ENCODE measurements around the gene MAN2A2.
A peak's percentile ranks its signal among the peaks of the same experiment; 100 is the strongest.

The MAN2A2 gene

DNA sequence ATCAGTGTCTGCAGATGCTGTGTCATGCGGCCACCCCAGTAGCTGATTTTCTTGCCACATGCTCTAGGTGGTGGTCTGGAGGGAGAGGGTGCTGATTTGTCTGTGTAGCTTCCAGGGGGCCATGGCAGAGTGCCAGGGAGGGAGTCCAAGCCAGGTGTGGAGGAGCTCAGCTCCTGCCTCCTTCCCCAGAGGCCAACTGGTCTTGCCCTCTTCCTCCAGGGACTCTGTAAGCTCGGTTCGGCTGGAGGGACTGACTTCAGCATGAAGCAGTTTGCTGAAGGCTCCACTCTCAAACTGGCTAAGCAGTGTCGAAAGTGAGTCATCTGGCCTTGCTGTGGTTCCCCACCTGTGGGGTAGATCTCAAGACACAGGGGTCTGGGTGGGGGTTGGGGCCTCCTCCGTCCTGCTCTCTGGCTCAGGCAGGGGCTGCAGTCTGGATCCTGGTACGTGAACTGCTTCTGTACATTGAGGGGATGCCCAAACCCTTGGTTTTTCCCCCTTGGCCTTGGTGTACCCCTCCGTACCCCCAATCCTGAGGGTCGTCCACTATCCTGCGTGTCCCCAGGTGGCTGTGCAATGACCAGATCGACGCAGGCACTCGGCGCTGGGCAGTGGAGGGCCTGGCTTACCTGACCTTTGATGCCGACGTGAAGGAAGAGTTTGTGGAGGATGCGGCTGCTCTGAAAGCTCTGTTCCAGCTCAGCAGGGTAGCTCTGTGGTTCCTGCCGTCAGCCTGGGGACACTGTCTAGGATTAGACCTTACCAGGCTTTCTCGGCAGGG, 44.7 kb downstream of the MAN2A2 start:
- no peak for DNase-seq

DNA sequence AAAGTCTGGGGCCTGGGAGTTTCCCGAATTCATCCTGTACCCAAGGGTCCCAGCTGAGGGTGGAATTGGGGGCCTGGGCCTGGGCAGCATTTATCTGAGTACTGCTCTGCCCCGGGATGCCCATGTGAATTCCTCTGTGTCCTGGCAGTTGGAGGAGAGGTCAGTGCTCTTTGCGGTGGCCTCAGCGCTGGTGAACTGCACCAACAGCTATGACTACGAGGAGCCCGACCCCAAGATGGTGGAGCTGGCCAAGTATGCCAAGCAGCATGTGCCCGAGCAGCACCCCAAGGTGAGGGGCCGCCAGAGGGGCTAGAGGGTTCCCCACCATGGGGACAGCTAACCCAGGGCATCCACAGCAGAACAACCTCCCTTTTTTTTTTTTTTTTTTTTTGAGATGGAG, 45.4 kb downstream of the MAN2A2 start:
- DNase-seq, result no peak

DNA sequence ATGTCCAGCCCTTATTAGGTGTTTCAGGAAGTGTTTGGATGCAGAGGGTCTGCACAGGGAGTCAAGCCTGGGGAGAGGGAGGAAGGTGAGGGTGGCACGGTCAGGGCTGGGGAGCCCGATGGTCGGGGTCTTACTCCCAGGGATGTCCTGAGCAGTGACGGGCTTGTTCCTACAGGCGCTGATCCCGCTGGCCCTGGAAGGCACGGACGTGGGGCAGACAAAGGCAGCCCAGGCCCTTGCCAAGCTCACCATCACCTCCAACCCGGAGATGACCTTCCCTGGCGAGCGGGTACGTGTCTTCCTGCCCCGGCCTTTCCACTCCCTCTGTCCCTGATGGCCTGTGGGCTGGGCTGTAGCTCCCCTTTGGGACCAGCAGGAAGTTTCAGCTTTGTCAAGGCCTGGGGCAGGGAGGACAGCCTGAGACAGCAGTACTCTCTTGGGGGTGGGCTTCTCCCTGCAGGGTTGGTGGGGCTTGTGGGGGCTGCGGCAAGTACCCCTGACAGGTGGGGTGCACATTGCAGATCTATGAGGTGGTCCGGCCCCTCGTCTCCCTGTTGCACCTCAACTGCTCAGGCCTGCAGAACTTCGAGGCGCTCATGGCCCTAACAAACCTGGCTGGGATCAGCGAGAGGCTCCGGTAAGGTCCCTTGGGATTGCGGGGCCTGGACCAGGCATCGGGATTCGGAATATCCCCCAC, 47.0 kb downstream of the MAN2A2 start:
- no peak for DNase-seq

DNA sequence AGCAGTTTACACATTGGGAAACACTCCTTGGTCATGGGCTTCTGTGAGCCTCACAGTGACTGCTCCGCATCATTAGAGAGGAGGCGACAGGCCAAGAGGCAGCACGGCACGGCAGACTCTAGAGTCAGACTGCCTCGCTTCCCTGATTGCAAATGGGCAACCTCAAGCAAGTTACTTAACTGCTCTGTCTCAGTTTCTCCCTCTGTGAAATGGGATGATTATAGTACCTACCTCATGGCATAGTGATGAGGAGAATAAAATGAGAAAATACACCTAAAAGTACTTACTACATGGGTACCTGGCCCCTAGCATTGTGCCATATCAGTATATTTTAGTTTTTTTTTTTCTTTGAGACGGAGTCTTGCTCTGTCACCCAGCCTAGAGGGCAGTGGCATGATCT, 47.6 kb downstream of the MAN2A2 start:
- DNase-seq, result no peak

DNA sequence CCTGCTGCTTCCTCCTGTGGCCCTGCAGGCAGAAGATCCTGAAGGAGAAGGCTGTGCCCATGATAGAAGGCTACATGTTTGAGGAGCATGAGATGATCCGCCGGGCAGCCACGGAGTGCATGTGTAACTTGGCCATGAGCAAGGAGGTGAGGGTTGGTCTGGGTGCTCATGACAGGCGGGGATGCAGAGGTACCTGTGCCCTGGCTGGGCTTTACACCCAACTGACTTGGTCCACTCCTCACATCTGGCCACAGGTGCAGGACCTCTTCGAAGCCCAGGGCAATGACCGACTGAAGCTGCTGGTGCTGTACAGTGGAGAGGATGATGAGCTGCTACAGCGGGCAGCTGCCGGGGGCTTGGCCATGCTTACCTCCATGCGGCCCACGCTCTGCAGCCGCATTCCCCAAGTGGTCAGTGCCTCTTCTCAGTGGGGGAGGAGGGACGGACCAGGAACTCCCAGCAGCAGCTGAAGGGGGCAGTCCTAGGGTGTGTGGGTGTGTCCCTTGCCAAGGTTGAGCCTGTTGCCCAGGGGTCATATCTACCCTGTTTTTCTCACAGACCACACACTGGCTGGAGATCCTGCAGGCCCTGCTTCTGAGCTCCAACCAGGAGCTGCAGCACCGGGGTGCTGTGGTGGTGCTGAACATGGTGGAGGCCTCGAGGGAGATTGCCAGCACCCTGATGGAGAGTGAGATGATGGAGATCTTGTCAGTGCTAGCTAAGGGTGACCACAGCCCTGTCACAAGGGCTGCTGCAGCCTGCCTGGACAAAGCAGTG, 50.0 kb downstream of the MAN2A2 start:
- no peak for DNase-seq

DNA sequence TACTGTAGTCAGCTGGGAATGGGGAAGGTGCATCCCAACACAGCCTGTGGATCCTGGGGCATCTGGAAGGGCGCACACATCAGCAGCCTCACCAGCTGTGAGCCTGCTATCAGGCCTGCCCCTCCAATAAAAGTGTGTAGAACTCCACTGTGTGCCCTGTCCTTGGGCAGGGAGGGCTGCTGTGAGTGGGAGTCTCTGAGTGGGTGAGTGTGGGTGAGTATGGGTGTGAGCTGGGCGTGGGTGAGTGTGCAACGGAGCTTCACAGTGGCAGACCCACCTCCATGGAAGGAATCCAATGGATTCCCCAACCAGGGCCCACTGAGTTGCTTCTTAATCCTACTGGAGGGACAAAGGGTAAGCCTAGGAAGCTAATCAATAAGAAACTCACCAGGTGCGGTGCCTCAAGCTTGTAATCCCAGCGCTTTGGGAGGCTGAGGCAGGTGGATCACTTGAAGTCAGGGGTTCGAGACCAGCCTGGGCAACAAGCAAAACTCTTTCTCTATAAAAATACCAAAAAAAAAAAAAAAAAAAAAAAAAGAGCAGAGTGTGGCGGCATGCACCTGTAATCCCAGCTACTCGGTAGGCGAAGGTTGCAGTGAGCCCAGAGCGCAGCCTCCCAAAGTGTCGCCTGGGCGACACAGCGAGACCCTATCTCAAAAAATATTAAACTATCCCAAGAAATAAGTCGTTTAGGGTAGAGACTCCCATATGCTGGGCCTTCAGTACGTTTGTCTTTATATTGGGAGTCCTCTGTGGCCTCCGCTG, 51.0 kb downstream of the MAN2A2 start:
- no peak for DNase-seq

DNA sequence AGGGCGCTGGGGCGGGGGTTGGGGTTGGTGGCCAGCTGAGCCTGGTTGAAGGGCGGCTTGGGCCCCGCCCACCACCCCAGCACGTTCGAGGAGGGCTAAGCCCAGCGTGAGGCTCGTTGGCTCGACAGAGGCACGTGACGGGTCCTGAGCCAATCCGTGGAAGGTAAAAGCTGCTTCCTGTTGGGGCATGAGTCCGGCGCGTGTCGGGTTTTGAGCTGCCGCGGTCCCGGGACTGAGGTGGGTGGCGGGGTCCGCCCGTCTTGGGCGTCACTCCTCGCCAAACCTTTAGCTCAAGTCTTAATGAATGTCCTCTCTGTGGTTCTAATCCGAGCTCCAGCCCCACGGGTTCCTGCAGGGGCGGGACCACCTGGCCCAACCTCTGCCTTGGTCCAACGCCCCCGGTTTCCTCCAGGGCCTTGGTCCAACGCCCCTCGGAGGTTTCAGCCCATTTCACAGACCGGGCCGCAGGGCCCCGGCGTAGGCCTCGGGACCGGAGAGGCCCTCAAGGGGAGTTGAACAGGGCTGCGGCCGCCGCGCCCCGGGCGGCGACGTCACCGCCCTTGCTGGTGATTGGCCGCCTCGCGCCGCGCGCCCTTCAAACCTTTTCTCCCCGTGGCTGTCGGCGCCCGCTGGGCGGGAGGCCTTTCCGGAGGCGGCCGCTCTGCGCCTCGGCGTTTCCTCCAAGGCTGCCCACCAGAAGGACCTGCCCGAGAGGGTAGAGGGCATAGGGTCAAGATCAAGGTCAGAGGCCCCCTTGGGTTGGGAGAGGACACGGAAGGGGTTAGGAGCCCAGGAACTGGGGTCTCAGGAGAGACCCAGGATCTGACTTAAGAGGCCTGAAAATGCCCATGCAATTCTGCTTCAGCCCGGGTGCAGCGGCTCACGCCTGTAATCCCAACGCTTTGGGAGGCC, 51.9 kb downstream of the MAN2A2 start, which contains the start of gene RCCD1:
TSS of gene RCCD1 (plus strand) at position 173 of the 912 bp plus-strand sequence. CDS start 1,851 bp downstream, outside the sequence.
- peak; percentile 92 to 94 for DNase-seq

DNA sequence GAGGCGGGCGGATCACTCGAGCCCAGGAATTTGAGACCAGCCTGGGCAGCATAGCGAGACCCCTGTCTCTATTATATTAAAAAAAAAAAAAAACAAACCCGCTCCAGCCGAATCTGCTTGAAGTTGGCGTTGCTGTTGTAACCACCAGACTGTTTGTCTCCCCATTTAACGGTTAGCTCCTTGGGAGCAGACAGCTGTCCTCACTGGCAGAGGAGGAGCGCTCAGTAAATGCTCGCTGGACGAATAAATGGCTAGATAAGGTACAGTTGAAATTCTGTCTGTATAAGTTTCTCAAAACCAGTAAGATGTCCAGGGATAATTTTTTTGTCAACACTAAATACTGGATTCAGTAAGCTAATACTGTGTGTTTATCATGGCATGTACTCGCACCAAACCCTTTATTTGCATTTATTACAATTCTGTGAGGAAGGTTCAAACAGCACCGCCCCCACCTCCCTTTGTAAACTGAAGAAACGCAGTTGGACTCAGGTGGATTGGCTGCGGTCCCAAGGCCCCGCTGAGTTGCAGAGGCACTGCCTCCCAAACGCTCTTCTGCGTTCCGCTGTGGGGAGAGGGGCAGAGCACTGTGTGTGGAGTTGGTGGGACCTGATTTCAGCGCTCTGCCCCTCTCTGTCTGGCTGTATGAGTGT, 52.6 kb downstream of the MAN2A2 start:
- DNase-seq, result no peak

DNA sequence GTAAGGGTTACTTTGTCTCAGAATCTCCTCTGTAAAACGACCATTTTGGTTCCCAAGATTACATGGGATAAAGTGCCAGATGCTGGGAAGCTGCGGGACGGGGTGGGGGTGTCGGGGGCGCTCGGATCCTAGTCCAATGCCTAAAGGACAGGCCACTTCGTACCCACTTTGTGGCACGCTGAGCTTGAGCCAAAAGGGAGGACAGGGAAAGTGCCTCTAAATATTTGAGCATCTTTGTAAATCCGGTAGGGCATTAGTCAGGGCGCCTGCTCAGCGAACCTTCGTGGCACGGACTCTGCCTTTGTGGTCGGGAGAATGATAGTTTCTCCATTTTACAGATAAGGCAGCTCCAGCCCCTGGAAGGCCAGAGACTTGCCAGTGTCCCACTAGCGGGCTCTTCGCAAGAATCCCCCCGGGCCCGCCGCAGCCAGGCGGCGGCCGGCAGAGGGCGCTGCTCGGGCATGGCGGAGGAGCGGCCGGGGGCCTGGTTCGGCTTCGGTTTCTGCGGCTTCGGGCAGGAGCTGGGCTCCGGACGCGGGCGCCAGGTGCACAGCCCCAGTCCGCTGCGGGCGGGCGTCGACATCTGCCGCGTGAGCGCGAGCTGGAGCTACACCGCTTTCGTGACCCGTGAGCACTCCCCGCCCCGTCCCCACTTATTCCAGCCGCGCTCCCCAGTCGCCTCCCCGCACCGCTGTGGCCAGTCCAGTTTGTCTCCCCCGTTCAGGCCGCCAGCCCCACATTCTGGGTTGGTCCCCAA, 53.4 kb downstream of the MAN2A2 start:
- peak; percentile 36 to 71 for DNase-seq

DNA sequence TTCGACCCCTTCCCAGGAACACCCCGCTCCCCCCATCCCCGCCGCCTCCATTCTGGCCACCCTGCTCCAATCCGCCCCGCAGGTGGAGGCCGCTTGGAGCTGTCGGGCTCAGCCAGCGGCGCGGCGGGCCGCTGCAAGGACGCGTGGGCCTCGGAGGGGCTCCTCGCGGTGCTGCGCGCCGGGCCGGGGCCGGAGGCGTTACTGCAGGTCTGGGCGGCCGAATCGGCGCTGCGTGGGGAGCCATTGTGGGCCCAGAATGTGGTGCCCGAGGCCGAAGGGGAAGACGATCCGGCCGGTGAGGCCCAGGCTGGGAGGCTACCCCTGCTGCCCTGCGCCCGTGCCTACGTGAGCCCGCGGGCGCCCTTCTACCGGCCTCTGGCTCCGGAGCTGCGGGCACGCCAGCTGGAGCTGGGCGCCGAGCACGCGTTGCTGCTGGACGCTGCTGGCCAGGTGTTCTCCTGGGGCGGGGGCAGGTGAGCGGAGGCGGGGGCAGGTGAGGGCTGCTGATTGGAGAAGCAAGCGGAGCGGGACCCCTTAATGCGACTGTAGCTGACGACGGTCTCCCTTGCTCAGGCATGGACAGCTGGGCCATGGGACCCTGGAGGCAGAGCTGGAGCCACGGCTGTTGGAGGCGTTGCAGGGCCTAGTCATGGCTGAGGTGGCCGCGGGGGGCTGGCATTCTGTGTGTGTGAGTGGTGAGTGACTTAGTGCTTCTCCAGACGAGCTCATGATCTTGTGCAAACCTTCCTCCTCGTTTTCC, 54.1 kb downstream of the MAN2A2 start:
- DNase-seq, result no peak

DNA sequence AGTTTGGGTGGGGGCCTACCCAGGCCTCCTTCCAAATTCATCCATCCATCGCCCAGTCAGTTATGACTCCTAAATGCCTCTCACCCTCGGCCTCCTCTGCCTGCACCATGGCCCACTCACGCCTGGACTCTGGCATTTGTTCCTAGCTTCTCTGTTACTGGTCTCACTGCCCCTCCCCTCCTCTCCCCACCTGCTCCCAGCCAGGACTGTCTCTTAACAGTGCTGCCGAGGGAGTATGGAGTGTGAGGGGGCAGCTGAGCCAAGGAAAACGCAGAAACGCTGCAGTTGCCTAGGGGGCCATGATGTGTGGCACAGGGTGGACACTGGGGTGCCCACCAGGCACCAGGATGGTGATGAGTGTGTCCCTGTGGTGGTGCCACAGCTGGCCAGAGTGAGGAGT, 54.7 kb downstream of the MAN2A2 start:
- DNase-seq, result no peak

DNA sequence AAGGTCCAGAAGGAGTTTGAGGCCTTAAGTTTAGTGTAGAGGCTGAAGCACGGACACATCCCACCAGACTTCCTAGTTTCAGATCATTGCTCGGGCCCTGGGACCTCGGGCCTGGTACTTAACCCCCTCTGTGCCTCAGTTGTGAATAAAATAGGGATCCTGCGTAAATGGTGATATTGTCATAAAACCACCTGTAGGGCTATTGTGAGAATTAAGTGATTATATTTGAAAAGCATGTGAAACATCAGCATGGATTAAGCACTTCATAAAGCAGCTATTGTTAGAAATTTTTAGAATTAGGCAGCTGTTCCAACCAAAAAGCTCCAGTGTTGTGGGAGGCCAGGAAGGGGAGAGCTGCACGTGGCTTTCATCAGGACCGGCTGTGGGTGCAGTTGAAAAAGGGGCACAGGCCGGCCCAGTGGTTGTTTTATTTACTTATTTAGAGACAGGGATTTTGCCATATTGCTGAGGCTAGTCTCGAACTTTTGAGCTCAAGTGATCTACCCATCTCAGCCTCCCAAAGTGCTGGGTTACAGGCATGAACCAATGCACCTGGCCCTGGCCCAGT, 56.0 kb downstream of the MAN2A2 start:
- DNase-seq, result no peak

DNA sequence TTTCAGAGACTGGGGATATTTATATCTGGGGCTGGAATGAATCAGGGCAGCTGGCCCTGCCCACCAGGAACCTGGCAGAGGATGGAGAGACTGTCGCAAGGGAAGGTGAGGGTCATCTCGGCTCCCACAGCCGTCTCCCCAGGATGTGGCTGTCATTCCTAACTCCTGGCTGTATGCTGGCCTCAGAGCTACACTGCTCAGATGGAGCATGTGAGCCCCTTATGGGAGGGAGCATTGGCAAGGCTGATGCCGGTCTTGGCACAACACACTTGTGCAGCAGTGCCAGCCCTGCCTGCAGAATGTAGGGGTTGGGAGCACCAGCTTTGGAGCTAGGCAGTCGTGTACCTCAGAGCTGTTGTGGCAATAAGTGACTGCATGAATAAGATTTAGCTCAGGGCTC, 56.8 kb downstream of the MAN2A2 start:
- DNase-seq, result no peak

DNA sequence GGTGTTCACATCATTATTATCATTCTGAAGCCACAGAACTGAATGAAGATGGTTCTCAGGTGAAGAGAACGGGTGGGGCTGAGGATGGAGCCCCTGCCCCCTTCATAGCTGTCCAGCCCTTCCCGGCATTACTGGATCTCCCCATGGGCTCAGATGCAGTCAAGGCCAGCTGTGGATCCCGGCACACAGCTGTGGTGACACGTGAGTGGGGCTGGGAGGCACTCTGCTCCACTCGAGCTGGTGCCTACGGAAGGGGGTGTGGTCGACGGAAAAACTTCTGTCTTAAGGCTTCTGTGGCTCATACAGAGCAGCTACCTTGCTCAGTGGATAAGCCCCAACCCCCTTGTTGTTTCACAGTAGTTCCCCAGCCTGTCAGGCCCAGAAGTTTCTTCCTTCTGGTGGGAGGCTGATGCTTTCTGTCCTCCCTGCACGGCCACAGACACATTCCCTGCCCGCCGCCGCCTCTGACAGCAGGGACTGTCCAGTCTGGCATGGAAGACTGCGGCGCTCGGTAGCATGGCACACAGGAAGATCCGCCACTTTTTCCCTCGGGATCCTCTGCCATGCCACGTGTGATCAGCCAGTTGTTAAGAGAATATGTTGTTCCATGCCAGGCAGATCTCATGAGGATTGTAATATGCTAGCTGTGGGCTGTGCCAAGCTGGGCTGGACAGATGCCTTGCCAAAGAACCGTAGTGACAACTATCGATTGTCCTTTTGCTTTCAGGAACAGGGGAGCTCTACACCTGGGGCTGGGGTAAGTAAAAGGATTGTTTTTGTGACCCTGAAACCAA, 57.4 kb downstream of the MAN2A2 start:
- DNase-seq, result no peak

DNA sequence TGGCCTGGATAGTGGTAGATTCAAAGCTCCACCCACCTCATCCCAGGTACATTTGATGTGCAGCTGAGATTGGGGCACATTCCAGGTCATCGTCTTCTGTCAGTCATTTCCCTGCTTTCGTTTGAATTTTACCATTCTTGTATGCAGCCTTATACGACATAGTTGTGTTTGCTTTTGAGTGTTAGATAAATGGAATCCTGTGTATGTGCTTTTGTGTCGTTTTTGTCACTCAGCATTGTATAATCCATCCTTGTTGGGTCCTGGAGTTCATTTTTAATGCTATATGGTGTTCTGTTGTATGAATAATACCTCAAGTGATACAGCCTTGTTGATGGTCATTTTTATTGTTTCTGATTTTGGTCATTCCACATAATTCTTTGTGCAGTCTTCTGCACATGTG, 58.9 kb downstream of the MAN2A2 start:
- no peak for DNase-seq

DNA sequence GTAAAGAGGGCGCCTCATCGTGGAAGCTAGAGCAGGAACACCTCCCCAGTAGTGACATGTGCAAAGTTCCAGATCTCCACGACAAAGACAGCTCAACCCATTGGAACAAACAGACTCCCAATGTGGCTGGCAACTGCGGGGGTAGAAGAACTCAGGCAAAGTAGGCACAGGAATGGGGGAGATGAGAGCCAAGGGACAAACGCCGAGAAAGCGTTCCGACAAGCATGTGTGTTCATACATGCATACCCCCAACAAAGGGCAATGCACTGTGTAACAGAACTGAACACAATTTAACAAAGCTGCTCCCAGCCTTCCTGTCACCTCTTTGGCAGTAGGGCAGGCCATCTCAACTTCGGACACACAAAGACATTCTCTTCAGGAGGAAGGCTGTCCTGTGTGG, 63.2 kb downstream of the MAN2A2 start:
- DNase-seq, result no peak

DNA sequence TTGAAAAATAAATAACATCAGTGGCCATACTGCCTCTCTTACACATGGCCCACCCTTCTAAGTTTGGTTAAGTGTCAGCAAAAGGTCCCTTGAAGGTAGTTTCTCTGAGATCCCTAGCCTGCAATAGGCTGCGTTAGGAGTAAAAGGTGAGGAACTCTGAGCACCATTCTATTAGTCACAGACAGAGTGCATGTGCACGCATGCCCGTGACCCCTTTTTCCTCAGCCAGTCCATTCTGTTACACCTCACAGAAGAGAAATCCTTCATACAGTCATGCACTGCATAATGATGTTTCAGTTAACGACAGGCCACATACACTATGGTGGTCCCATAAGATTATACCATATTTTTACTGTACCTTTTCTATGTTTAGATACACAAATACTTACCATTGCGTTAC, 64.1 kb downstream of the MAN2A2 start:
- no peak for DNase-seq

DNA sequence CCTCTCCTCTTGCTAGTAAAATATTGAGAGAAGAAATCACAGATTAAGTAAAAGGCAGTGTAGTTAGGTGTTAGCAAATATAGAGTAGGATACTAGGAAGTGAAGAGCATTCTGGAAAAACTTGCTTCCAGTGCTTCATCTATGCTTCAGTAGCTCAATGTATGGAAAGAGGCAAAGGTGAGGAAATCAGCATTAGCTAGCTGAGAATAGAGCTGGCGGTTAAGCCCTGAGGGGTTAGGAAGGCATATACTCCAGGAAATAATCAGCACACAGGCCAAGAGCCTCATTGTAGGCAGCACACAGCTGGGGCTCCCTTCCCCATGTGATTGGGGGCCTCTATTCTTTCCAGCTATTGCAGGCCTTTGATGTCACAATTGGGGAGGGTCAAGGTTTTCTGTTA, 65.3 kb downstream of the MAN2A2 start:
- DNase-seq, result no peak

Measured in inflammatory macrophage treated with lipopolysaccharide for 1 hour (primary cell).